ENCODE results near the gene F2RL3.
A peak's percentile ranks its signal among the peaks of the same experiment; 100 is the strongest.

F2RL3 gene

DNA sequence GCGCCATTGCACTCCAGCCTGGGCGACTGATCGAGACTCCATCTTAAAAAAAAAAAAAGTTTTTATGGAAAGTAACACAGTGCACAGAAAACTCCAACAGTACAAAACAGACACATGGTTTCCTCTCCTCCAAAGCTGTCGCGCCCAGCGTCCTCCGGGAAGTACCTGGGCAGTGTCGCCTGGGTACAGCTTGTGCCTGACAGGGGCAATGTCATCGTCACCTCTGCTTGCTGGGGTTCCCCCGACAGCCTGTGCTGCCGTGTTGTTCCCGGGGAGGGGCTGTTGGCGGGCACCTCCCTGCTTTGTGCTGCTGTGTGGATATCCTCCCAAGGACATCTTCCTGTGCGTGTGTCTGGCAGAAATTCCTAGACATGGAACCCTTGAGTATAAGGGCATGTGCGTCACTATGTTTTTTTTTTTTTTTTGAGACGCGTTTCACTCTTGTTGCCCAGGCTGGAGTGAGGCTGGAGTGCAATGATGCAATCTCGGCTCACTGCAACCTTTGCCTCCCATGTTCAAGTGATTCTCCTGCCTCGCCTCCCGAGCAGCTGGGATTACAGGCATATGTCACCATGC lies 2.4 kb upstream of the F2RL3 start:
- TF ChIP-seq SNAI2 (CRISPR knock-in tag; IDR thresholded peaks at IDR 0.05) (no peak), ARNTL (CRISPR knock-in tag; IDR thresholded peaks at IDR 0.05; ENCODE audit: borderline replicate concordance, low read depth) (no peak), RARB (CRISPR knock-in tag; IDR thresholded peaks at IDR 0.05) (no peak), CSDC2 (CRISPR knock-in tag; IDR thresholded peaks at IDR 0.05) (no peak), ISL1 (CRISPR knock-in tag; IDR thresholded peaks at IDR 0.05) (no peak), POU6F1 (CRISPR knock-in tag; IDR thresholded peaks at IDR 0.05; ENCODE audit: borderline replicate concordance, low read depth) (no peak), PATZ1 (CRISPR knock-in tag; IDR thresholded peaks at IDR 0.05; ENCODE audit: borderline replicate concordance) (no peak), OSR1 (CRISPR knock-in tag; IDR thresholded peaks at IDR 0.05) (no peak)
- no peak; the same call in 2 of the 3 replicates for ATAC-seq

- no peak for TF ChIP-seq SNAI2 (CRISPR knock-in tag; IDR thresholded peaks at IDR 0.05)
- TF ChIP-seq PPARA (CRISPR knock-in tag; IDR thresholded peaks at IDR 0.05; ENCODE audit: borderline replicate concordance) = no peak
- no peak for TF ChIP-seq CREB5 (CRISPR knock-in tag; IDR thresholded peaks at IDR 0.05; ENCODE audit: low read depth)
- TF ChIP-seq OSR1 (CRISPR knock-in tag; IDR thresholded peaks at IDR 0.05) = no peak
- TF ChIP-seq ARNTL (CRISPR knock-in tag; IDR thresholded peaks at IDR 0.05; ENCODE audit: borderline replicate concordance, low read depth) = no peak
- no peak for TF ChIP-seq GLIS3 (CRISPR knock-in tag; IDR thresholded peaks at IDR 0.05)
- no peak for TF ChIP-seq CSDC2 (CRISPR knock-in tag; IDR thresholded peaks at IDR 0.05)
- TF ChIP-seq ZFP3 (CRISPR knock-in tag; IDR thresholded peaks at IDR 0.05) = no peak
- TF ChIP-seq TOX (CRISPR knock-in tag; IDR thresholded peaks at IDR 0.05; ENCODE audit: borderline replicate concordance) = no peak
- TF ChIP-seq ZNF565 (CRISPR knock-in tag; conservative IDR thresholded peaks at IDR 0.05; ENCODE audit: low read depth) = no peak
- no peak for TF ChIP-seq BACH2 (CRISPR knock-in tag; IDR thresholded peaks at IDR 0.05; ENCODE audit: borderline replicate concordance)
- ATAC-seq = no peak
Measured at GRCh38 chr19:16887353-16888265, 1.2 kb upstream of the F2RL3 start.

- peak; percentile 83 for ATAC-seq
- no peak for TF ChIP-seq ZNF70 (CRISPR knock-in tag; IDR thresholded peaks at IDR 0.05)
- no peak for TF ChIP-seq RARB (CRISPR knock-in tag; IDR thresholded peaks at IDR 0.05)
- no peak for TF ChIP-seq ISL1 (CRISPR knock-in tag; IDR thresholded peaks at IDR 0.05)
- TF ChIP-seq PPARA (CRISPR knock-in tag; IDR thresholded peaks at IDR 0.05; ENCODE audit: borderline replicate concordance) = no peak
- no peak for TF ChIP-seq BACH2 (CRISPR knock-in tag; IDR thresholded peaks at IDR 0.05; ENCODE audit: borderline replicate concordance)
- no peak for TF ChIP-seq TSHZ2 (CRISPR knock-in tag; IDR thresholded peaks at IDR 0.05)
- TF ChIP-seq ZC3H10 (CRISPR knock-in tag; IDR thresholded peaks at IDR 0.05) = no peak
- TF ChIP-seq ESRRG (CRISPR knock-in tag; IDR thresholded peaks at IDR 0.05) = no peak
- no peak for TF ChIP-seq ZNF565 (CRISPR knock-in tag; conservative IDR thresholded peaks at IDR 0.05; ENCODE audit: low read depth)
- no peak for TF ChIP-seq TOX (CRISPR knock-in tag; IDR thresholded peaks at IDR 0.05; ENCODE audit: borderline replicate concordance)
- no peak for TF ChIP-seq ZNF8 (CRISPR knock-in tag; IDR thresholded peaks at IDR 0.05)
- no peak for TF ChIP-seq GLIS3 (CRISPR knock-in tag; IDR thresholded peaks at IDR 0.05)
Measured at GRCh38 chr19:16889366-16889882, 625 bp downstream of the F2RL3 start.

Data from SK-N-SH treated with all-trans-retinoic acid at 6 μM for 48 hours (cell line).